ENCODE data around the gene SRPK1.

Gene SRPK1

DNA sequence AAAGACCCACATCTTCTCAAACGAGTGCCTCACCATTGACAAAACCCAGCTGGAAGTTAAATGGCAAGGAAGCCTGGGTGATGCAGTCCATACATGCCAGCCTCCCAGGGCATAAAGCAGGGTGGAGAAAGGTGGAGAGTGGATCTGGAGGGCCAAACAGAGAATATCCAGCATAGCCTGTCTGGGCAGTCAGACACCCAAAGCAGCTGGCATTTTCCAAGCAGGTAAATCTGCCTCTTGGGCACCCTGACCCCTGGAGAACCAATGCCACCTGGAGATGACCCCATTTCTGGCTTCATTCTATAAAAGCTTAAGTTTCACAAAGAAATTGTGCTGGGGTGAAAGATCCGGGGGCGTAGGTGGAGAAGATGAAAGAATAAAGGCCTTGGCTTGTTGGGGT, 5.1 kb upstream of the SRPK1 start:
- TF ChIP-seq, protein P1, sequence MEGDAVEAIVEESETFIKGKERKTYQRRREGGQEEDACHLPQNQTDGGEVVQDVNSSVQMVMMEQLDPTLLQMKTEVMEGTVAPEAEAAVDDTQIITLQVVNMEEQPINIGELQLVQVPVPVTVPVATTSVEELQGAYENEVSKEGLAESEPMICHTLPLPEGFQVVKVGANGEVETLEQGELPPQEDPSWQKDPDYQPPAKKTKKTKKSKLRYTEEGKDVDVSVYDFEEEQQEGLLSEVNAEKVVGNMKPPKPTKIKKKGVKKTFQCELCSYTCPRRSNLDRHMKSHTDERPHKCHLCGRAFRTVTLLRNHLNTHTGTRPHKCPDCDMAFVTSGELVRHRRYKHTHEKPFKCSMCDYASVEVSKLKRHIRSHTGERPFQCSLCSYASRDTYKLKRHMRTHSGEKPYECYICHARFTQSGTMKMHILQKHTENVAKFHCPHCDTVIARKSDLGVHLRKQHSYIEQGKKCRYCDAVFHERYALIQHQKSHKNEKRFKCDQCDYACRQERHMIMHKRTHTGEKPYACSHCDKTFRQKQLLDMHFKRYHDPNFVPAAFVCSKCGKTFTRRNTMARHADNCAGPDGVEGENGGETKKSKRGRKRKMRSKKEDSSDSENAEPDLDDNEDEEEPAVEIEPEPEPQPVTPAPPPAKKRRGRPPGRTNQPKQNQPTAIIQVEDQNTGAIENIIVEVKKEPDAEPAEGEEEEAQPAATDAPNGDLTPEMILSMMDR (IDR thresholded peaks at IDR 0.05; ENCODE audit: poor library complexity, severe bottlenecking), result no peak
- H3K4me3 ChIP-seq (ENCODE audit: severe bottlenecking), result no peak overlapping the region
- no peaks in the 10 kb centered on the region for H3K27me3 ChIP-seq (ENCODE audit: insufficient read depth, poor library complexity, severe bottlenecking)
- no peaks in the 10 kb centered on the region for H3K4me1 ChIP-seq (ENCODE audit: insufficient read depth, poor library complexity, severe bottlenecking)
- ATAC-seq (ENCODE audit: low read depth), result no peak
- DNase-seq (ENCODE audit: low spot score), result no peak
- no peak overlapping the region for H3K27ac ChIP-seq (ENCODE audit: poor library complexity, severe bottlenecking)
- no peaks in the 10 kb centered on the region for H3K36me3 ChIP-seq (ENCODE audit: low read depth)
- H3K9me3 ChIP-seq (ENCODE audit: severe bottlenecking), result no peaks in the 10 kb centered on the region

DNA sequence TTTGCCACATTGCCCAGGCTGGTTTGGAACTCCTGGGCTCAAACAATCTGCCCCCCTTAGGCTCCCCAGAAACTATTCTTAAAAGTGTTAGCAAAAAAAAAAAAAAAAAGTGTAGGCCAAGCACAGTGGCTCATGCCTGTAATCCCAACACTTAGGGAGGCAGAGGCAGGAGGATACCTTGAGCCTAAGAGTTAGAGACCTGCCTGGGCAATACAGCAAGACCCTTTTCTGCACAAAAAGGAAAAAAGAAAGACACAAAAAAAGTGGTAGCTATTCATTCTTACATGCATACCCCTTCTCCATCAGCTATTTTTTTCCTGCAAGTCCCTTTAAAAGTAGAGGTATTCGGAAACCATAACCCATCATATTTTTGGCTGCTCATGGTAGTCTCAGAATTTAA, 3.2 kb upstream of the SRPK1 start:
- DNase-seq (ENCODE audit: low spot score) (no peak), ATAC-seq (ENCODE audit: low read depth) (no peak)
- Histone ChIP-seq H3K36me3 (ENCODE audit: low read depth) (no peaks in the 10 kb centered on the region; the same call in 1 of the 2 replicates), H3K4me1 (ENCODE audit: insufficient read depth, poor library complexity, severe bottlenecking) (no peaks in the 10 kb centered on the region), H3K9me3 (ENCODE audit: severe bottlenecking) (no peaks in the 10 kb centered on the region), H3K27ac (ENCODE audit: poor library complexity, severe bottlenecking) (no peak overlapping the region), H3K4me3 (ENCODE audit: severe bottlenecking) (no peak overlapping the region), H3K27me3 (ENCODE audit: insufficient read depth, poor library complexity, severe bottlenecking) (no peaks in the 10 kb centered on the region)
- TF ChIP-seq, protein P1 (IDR thresholded peaks at IDR 0.05; ENCODE audit: poor library complexity, severe bottlenecking), result no peak

- H3K4me3 ChIP-seq (ENCODE audit: severe bottlenecking), result no peak overlapping the region
- H3K27me3 ChIP-seq (ENCODE audit: insufficient read depth, poor library complexity, severe bottlenecking), result no peaks in the 10 kb centered on the region
- ATAC-seq (ENCODE audit: low read depth), result no peak
- TF ChIP-seq, protein P1 (IDR thresholded peaks at IDR 0.05; ENCODE audit: poor library complexity, severe bottlenecking), result no peak
- peaks cover 4% of the 10 kb centered on the region for H3K4me1 ChIP-seq (ENCODE audit: insufficient read depth, poor library complexity, severe bottlenecking)
- no peaks in the 10 kb centered on the region for H3K9me3 ChIP-seq (ENCODE audit: severe bottlenecking)
- H3K36me3 ChIP-seq (ENCODE audit: low read depth), result peaks cover 10% of the 10 kb centered on the region
- DNase-seq (ENCODE audit: low spot score), result no peak
- H3K27ac ChIP-seq (ENCODE audit: poor library complexity, severe bottlenecking), result no peak overlapping the region
Measured at GRCh38 chr6:35922139-35922554, 1.2 kb upstream of the SRPK1 start.

GRCh38 chr6:35919827-35920751, 809 bp downstream of the SRPK1 start:
- Histone ChIP-seq H3K27me3 (ENCODE audit: insufficient read depth, poor library complexity, severe bottlenecking) (no peaks in the 10 kb centered on the region), H3K4me1 (ENCODE audit: insufficient read depth, poor library complexity, severe bottlenecking) (peaks cover 4% of the 10 kb centered on the region), H3K9me3 (ENCODE audit: severe bottlenecking) (no peaks in the 10 kb centered on the region), H3K4me3 (ENCODE audit: severe bottlenecking) (peak overlapping the region; percentile 98), H3K36me3 (ENCODE audit: low read depth) (peaks cover 30% of the 10 kb centered on the region), H3K27ac (ENCODE audit: poor library complexity, severe bottlenecking) (peak overlapping the region; percentile 79)
- DNase-seq (ENCODE audit: low spot score) (no peak), ATAC-seq (ENCODE audit: low read depth) (peak; percentile 78)
- TF ChIP-seq, protein P1 (IDR thresholded peaks at IDR 0.05; ENCODE audit: poor library complexity, severe bottlenecking), result no peak
